Measurements from ENCODE around the gene CCM2L. TPM values are rescaled to one million over a fixed set of nuclear protein-coding genes. Genes with fewer than 3 reads are reported as not detected.

The CCM2L gene
- total RNA-seq, 1 donor from 2014 or later, result 0.11 TPM

- Histone ChIP-seq H3K36me3 (ENCODE audit: insufficient read depth, low read length) (no peaks in the 10 kb centered on the region), H3K27me3 (ENCODE audit: insufficient read depth, low read length) (peaks cover 8% of the 10 kb centered on the region), H3K4me1 (ENCODE audit: insufficient read depth, low read length) (no peaks in the 10 kb centered on the region), H3K4me3 (ENCODE audit: insufficient read depth, low read depth, low read length) (no peak overlapping the region), H3K9ac (ENCODE audit: low read length) (no peak overlapping the region), H3K79me2 (ENCODE audit: insufficient read depth, low read length) (no peaks in the 10 kb centered on the region), H3K27ac (ENCODE audit: low read depth, low read length) (no peak overlapping the region), H3K9me3 (ENCODE audit: insufficient read depth, low read depth, low read length) (no peaks in the 10 kb centered on the region), H3K4me2 (ENCODE audit: low read length) (peak overlapping the region; percentile 23), H2AFZ (ENCODE audit: low read depth, low read length) (peak overlapping the region; percentile 69), H4K20me1 (ENCODE audit: insufficient read depth, low read length) (no peaks in the 10 kb centered on the region)
- Mint-ChIP-seq H3K4me1 (ENCODE audit: low read depth, unreplicated experiment) (peaks cover 4% of the 10 kb centered on the region), H3K9me3 (ENCODE audit: unreplicated experiment) (peaks cover 4% of the 10 kb centered on the region), H3K27me3 (ENCODE audit: low read depth, unreplicated experiment) (peaks cover 15% of the 10 kb centered on the region), H3K27ac (ENCODE audit: unreplicated experiment) (no peak overlapping the region), H3K36me3 (ENCODE audit: low read depth, unreplicated experiment) (no peaks in the 10 kb centered on the region), H3K4me3 (ENCODE audit: unreplicated experiment) (no peak overlapping the region)
- no peak for FAIRE-seq
- no peak for DNase-seq (ENCODE audit: low read depth)
- no peak for TF ChIP-seq EZH2 (IDR thresholded peaks at IDR 0.05; ENCODE audit: insufficient read depth, low read length)
- TF ChIP-seq CTCF (IDR thresholded peaks at IDR 0.05; ENCODE audit: insufficient read depth, low read depth, low read length), result no peak
Measured at GRCh38 chr20:32006841-32007786, 3.1 kb upstream of the CCM2L start.

GRCh38 chr20:32007787-32008616 is 2.2 kb upstream of the CCM2L start:
- no peak overlapping the region for H3K27ac ChIP-seq (ENCODE audit: low read depth, low read length)
- H2AFZ ChIP-seq (ENCODE audit: low read depth, low read length), result peak overlapping the region; percentile 69
- H3K4me1 ChIP-seq (ENCODE audit: insufficient read depth, low read length), result no peaks in the 10 kb centered on the region
- TF ChIP-seq EZH2 (IDR thresholded peaks at IDR 0.05; ENCODE audit: insufficient read depth, low read length) (no peak), CTCF (IDR thresholded peaks at IDR 0.05; ENCODE audit: insufficient read depth, low read depth, low read length) (no peak)
- H3K9ac ChIP-seq (ENCODE audit: low read length), result no peak overlapping the region
- peak overlapping the region; percentile 23 for H3K4me2 ChIP-seq (ENCODE audit: low read length)
- no peaks in the 10 kb centered on the region for H4K20me1 ChIP-seq (ENCODE audit: insufficient read depth, low read length)
- H3K36me3 ChIP-seq (ENCODE audit: insufficient read depth, low read length), result no peaks in the 10 kb centered on the region
- Mint-ChIP-seq H3K4me3 (ENCODE audit: unreplicated experiment) (no peak overlapping the region), H3K27ac (ENCODE audit: unreplicated experiment) (no peak overlapping the region), H3K36me3 (ENCODE audit: low read depth, unreplicated experiment) (no peaks in the 10 kb centered on the region), H3K27me3 (ENCODE audit: low read depth, unreplicated experiment) (peaks cover 15% of the 10 kb centered on the region), H3K4me1 (ENCODE audit: low read depth, unreplicated experiment) (peaks cover 4% of the 10 kb centered on the region), H3K9me3 (ENCODE audit: unreplicated experiment) (peaks cover 6% of the 10 kb centered on the region)
- DNase-seq (ENCODE audit: low read depth) (no peak), FAIRE-seq (no peak)
- H3K27me3 ChIP-seq (ENCODE audit: insufficient read depth, low read length), result peaks cover 5% of the 10 kb centered on the region
- no peaks in the 10 kb centered on the region for H3K79me2 ChIP-seq (ENCODE audit: insufficient read depth, low read length)
- no peak overlapping the region for H3K4me3 ChIP-seq (ENCODE audit: insufficient read depth, low read depth, low read length)
- H3K9me3 ChIP-seq (ENCODE audit: insufficient read depth, low read depth, low read length), result no peaks in the 10 kb centered on the region

Data from astrocyte (in vitro differentiated cells and primary cell).